ENCODE data around the gene MPRIP. TPM values are rescaled to one million over a fixed set of nuclear protein-coding genes. Genes with fewer than 3 reads are reported as not detected.

Gene MPRIP
- total RNA-seq, 1 experiment from 2014 or later = 258 TPM

DNA sequence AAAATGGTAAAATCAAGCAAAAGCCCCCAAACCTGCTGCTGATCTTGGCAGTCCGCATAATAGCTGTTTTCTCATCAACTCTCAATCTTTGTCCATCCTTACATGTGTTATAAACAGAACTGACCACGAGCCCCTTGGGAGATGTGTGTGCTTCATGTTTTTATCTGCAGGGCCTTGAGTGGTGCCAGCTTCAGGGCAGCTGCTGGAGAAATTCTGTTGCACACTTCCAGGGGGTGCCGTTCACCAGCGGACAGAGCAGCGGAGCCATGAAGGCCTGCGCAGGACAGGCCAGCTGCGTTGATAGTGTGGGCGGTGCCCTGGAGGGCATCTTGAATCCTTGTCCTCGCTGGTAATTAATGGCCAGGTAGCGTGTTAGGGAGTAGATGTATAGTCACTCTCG is 20.1 kb downstream of the MPRIP start (continued):
- no peak for TF ChIP-seq REST (IDR thresholded peaks at IDR 0.05; ENCODE audit: low read depth)

GRCh38 chr17:17062866-17063265 is 20.6 kb downstream of the MPRIP start:
- no TSS peak for BruUV-seq (replicated peaks)
- ATAC-seq = no peak
- Histone ChIP-seq H3K27ac (ENCODE audit: low read depth, low read length) (no peak overlapping the region; the same call in 1 of the 2 replicates), H3K4me2 (ENCODE audit: low read length) (no peak overlapping the region), H4K20me1 (ENCODE audit: insufficient read depth) (peaks cover 23% of the 10 kb centered on the region; the same call in 1 of the 2 replicates), H3K9ac (ENCODE audit: low read length) (no peak overlapping the region), H2AFZ (ENCODE audit: low read depth, low read length, poor library complexity, severe bottlenecking) (no peak overlapping the region), H3K27me3 (ENCODE audit: insufficient read depth, low read length) (no peaks in the 10 kb centered on the region), H3K4me3 (replicated peaks in 1 of 2; ENCODE audit: low read depth in 1 of 2, low read length in 2 of 2) (no peak overlapping the region), H3K9me2 (ENCODE audit: insufficient read depth) (no peaks in the 10 kb centered on the region), H3K79me2 (ENCODE audit: insufficient read depth, low read length) (peaks cover 100% of the 10 kb centered on the region), H3K4me1 (ENCODE audit: control insufficient read depth in 1 of 2, insufficient read depth in 2 of 2, low read length in 2 of 2) (peaks cover 28 to 41% of the 10 kb centered on the region in 2 experiments), H3K36me3 (ENCODE audit: control insufficient read depth in 1 of 2, insufficient read depth in 2 of 2, low read length in 2 of 2) (peaks cover 1 to 3% of the 10 kb centered on the region in 2 experiments; a peak in 1 of 4 replicates), H3K9me3 (ENCODE audit: control insufficient read depth in 1 of 2, insufficient read depth in 1 of 2, low read depth in 1 of 2, low read length in 2 of 2) (no peaks in the 10 kb centered on the region)
- TF ChIP-seq JUND (IDR thresholded peaks at IDR 0.05) = no peak
- TF ChIP-seq EGR1 (IDR thresholded peaks at IDR 0.05; ENCODE audit: low read depth) = no peak
- TF ChIP-seq, protein P1, sequence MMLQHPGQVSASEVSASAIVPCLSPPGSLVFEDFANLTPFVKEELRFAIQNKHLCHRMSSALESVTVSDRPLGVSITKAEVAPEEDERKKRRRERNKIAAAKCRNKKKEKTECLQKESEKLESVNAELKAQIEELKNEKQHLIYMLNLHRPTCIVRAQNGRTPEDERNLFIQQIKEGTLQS (IDR thresholded peaks at IDR 0.05) = no peak
- TF ChIP-seq SIN3A (IDR thresholded peaks at IDR 0.05; ENCODE audit: low read depth) = no peak
- no peak for TF ChIP-seq YY1 (IDR thresholded peaks at IDR 0.05; ENCODE audit: extremely low read depth, insufficient replicate concordance, low read depth, low read length)
- no peak for TF ChIP-seq CBX3 (IDR thresholded peaks at IDR 0.05; ENCODE audit: low read depth)
- TF ChIP-seq ELF1 (IDR thresholded peaks at IDR 0.05; ENCODE audit: borderline replicate concordance, low read depth) = no peak
- no peak for TF ChIP-seq FOSL1 (IDR thresholded peaks at IDR 0.05; ENCODE audit: low read depth)
- no peak for TF ChIP-seq EZH2 (IDR thresholded peaks at IDR 0.05)
- no peak for TF ChIP-seq ZFX (IDR thresholded peaks at IDR 0.05)
- no peak for TF ChIP-seq SRF (IDR thresholded peaks at IDR 0.05; ENCODE audit: low read depth)
- no peak for TF ChIP-seq REST (IDR thresholded peaks at IDR 0.05; ENCODE audit: low read depth)
- TF ChIP-seq POLR2A (IDR thresholded peaks at IDR 0.05; ENCODE audit: borderline replicate concordance, extremely low read depth, insufficient read depth, insufficient read length) = no peak
- no peak for TF ChIP-seq EZH2phosphoT487 (IDR thresholded peaks at IDR 0.05; ENCODE audit: borderline replicate concordance)
- CTCF ChIA-PET = no interaction called here
- POLR2A ChIA-PET = no interaction called here
- RAD21 ChIA-PET (ENCODE audit: low non-redundant PET in 1 of 2, low total read pairs in 2 of 2, uncharacterized antibody in 2 of 2, unreplicated experiment in 2 of 2) = no interaction called here
- intact Hi-C loops (cut with micrococcal nuclease) = no loop called here
- DNase-seq (ENCODE audit: low read depth, low spot score) = no peak
